GM21381 (cell line): ENCODE measurements around the gene ZC3H4.
A peak's percentile ranks its signal among the peaks of the same experiment; 100 is the strongest.
"Not testable (repeated sequence)": the region's sequence is repeated elsewhere in the genome, so short reads cannot be mapped to it uniquely, and the experiment has no call there.

Experiments used
- ATAC-seq: cut with Tn5 transposase; IDR thresholded peaks from one replicate; pipeline ENCODE4 v1.9.1; 2021; ENCODE audit warnings: mild to moderate bottlenecking, moderate library complexity; ENCODE audit not compliant: unreplicated experiment

ZC3H4 gene

GRCh38 chr19:47109177-47109540 is 4.4 kb downstream of the ZC3H4 start:
- no peak for ATAC-seq

- no peak for ATAC-seq
Observed at GRCh38 chr19:47107953-47108746, 5.4 kb downstream of the ZC3H4 start.

- no peak for ATAC-seq
Observed at GRCh38 chr19:47107202-47107952, 6.2 kb downstream of the ZC3H4 start.

GRCh38 chr19:47106821-47107201 is 6.8 kb downstream of the ZC3H4 start:
- no peak for ATAC-seq

- no peak for ATAC-seq
Observed at GRCh38 chr19:47105874-47106273, 7.7 kb downstream of the ZC3H4 start.

GRCh38 chr19:47104680-47105079 is 8.9 kb downstream of the ZC3H4 start:
- ATAC-seq = no peak

- no peak for ATAC-seq
Observed at GRCh38 chr19:47102346-47103060, 11.1 kb downstream of the ZC3H4 start.

- not testable (repeated sequence) for ATAC-seq
Observed at GRCh38 chr19:47101116-47101515, 12.5 kb downstream of the ZC3H4 start.

- no peak for ATAC-seq
Observed at GRCh38 chr19:47100290-47100689, 13.3 kb downstream of the ZC3H4 start.

GRCh38 chr19:47099576-47100050 is 14.0 kb downstream of the ZC3H4 start:
- no peak for ATAC-seq

GRCh38 chr19:47098608-47099007 is 15.0 kb downstream of the ZC3H4 start:
- ATAC-seq = no peak

- ATAC-seq = no peak
Observed at GRCh38 chr19:47097396-47098201, 16.0 kb downstream of the ZC3H4 start.

- ATAC-seq = no peak
Observed at GRCh38 chr19:47096721-47097120, 16.9 kb downstream of the ZC3H4 start.

- ATAC-seq = no peak
Observed at GRCh38 chr19:47096100-47096704, 17.4 kb downstream of the ZC3H4 start.

GRCh38 chr19:47095476-47096099 is 18.0 kb downstream of the ZC3H4 start:
- no peak for ATAC-seq

GRCh38 chr19:47094557-47095475 is 18.8 kb downstream of the ZC3H4 start:
- ATAC-seq = no peak

GRCh38 chr19:47093841-47094240 is 19.7 kb downstream of the ZC3H4 start:
- peak; percentile 52 for ATAC-seq

GRCh38 chr19:47093254-47093653 is 20.3 kb downstream of the ZC3H4 start:
- ATAC-seq = peak; percentile 7
